HG03469 (cell line): ENCODE measurements around the gene ADAM30.
"Not testable (repeated sequence)": the region's sequence is repeated elsewhere in the genome, so short reads cannot be mapped to it uniquely, and the experiment has no call there.

Source experiments
- ATAC-seq: cut with Tn5 transposase; IDR thresholded peaks from one replicate; pipeline ENCODE4 v1.9.1; 2021; ENCODE audit warnings: mild to moderate bottlenecking, moderate library complexity, moderate number of reproducible peaks; ENCODE audit not compliant: unreplicated experiment

The ADAM30 gene

DNA sequence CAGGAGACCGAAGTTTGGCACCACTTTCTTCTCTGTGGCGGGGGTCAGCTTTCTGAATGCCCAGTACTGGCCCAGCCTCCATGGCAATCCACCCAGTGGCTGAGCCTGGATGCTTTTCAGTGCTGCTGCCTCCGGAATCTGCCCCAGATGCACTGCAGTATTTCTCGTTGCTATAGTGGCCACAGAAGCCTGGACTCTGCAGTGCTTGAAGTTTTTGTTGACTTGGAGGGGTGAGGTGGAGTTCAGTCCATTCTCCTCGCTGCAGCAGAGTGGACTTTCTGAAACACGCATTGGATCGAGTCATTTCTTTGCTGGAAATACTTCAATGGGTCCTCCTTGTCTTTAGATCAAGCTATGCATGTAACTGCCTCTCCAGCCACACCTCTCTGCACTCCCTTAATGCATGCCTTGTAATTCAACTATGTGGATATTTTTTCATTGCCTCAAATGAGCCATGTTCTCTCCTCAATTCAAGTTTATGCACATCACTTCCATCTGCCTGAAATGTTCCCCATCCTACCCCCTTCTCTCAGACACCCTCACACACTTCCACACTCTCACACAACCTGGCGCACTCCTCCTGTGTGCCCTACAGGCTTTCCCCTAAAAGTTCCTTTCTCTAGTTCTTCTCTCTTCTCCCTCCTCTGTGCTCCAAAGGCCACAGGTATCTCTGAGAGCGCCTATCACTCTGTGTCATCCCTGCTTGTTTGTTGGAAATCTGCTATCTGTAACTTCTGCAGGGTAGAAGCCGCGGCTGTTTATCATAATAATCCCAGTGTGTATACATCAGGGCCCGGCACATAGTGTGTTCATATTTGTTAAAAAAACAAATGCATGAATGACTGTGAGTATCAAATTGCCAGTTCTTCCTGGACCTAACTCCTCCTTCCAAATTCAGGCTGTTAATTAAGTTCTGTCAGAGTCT is 16.5 kb downstream of the ADAM30 start:
- no peak for ATAC-seq

GRCh38 chr1:119878171-119878570 is 18.1 kb downstream of the ADAM30 start:
- ATAC-seq: no peak

DNA sequence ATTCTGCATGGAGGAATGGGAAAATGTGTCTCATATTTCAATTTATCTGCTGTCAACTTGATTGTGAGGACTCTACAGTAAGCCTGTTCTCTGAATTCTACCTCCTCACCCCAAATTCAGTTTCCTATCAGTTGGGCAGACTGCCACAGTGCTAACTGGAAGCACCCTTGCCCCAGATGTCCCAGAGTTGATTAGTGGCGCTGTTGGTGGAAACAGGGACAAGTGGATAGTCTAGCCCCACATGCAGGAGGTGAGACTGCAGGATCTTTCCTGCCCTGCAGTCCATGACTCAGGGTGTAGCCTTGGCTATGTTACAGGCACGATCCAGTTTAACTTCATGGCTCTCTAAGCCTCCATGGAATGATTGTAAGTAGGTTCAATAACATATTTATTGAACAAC is 22.1 kb downstream of the ADAM30 start:
- no peak for ATAC-seq

- no peak for ATAC-seq
Observed at GRCh38 chr1:119873135-119874015, 22.9 kb downstream of the ADAM30 start.

DNA sequence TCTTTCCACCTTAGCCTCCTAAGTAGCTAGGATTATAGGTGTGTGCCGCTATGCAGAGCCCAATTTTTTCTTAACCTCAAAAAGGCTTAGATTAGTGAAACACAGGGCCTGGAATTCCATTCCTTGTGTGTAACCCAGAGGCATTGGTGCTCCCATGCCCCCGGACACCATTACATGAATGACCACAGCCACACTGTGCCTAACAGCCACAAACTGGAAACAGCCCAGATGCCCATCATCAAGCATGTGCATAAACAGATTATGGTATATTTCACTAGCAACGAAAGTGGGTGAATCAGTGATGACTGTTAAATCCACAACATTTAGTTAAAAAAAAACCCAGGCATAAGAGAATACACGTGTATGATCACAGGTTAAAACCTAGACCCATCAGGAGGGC is 24.4 kb downstream of the ADAM30 start:
- no peak for ATAC-seq

DNA sequence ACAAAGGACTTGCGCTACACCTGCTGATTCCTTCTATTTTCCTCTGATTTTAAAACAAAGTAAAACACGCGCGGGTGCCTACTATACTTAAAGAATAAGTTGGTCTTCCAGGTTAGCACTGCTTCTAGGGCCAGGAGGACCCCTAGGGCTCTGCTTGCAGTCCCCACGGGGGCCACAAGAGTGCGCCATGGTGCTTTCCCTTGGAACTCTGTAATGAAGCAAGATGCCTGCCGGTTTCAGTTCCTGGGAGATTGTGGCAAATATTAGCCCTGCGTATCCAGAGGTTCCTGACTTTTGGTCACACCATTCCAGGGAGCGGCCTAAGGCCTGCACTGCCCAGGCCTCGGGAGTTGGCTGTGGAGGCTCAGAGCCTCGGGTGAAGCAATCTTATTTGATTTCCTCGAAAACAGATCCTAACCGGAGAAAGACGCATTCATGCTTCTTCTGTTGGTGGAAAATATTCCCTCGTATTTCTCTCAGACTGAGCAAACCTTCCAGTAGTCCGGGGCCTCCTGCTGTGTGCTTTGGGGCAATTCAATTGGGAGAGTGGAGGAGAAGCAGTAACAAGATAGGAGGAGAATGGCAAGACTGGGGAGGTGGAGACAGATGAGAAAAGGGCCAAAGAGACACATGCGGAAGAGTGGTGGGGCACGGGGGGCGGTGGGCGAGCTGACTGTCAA is 25.3 kb downstream of the ADAM30 start:
- no peak for ATAC-seq

GRCh38 chr1:119869995-119870394 is 26.3 kb downstream of the ADAM30 start:
- ATAC-seq: no peak

GRCh38 chr1:119868176-119868575 is 28.1 kb downstream of the ADAM30 start:
- ATAC-seq: no peak

- no peak for ATAC-seq
Observed at GRCh38 chr1:119866451-119866850, 29.9 kb downstream of the ADAM30 start.

- no peak for ATAC-seq
Observed at GRCh38 chr1:119865627-119866026, 30.7 kb downstream of the ADAM30 start.

DNA sequence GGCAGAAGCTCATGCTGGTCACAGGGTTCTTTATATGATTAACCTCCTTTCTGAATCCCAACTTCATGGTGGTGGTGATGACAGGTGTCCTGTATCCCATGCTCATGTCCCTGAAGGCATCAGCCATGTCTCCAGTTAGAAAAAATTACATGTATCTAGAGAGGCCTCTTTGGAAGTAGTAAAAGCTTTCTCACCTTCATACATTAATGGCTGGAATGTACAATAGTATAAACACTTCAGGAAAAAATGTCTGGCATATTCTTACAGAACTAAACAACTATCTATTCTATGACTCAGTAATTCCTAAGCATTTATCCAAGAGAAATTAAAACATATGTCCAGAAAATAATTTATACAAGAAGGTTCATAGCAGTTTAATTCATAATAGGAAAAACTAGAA is 34.0 kb downstream of the ADAM30 start:
- ATAC-seq: no peak

DNA sequence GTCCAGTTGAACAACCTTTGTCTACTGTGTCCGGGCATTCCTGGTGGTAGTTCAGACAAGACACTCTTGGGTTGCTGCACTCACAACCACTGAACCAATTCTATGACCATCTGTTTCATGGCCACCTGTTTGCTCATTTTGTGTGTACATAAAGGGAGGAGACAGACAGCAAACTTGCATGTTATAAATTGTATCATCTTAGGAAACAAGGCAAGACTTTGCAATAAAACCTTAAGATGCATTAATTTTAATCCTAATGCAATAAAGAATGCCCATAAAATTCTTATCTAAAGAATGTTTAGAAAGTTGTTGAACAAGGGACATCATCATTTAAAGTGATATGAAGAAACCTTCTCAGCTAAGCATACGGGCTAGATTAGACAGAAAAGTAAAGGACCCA is 34.8 kb downstream of the ADAM30 start:
- ATAC-seq: no peak

DNA sequence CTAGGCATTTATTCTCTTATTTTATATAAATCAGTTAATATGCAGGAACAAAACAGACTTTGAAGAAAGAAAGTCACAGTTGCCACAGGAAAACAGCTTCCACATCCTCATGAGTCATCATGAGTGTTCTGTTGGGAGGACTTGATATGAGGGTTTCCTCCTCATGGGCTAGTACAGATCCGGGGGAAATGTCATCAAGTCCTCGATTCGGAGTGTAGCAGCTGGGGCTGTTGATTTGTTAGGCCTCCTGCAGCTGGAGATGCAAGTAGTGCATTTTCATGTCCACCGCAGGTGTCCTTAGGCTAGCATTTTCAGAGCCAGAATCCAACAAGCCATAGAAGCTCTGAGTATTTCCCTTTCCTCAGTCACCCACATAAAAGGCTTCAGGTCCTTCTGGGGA is 36.7 kb downstream of the ADAM30 start:
- no peak for ATAC-seq

DNA sequence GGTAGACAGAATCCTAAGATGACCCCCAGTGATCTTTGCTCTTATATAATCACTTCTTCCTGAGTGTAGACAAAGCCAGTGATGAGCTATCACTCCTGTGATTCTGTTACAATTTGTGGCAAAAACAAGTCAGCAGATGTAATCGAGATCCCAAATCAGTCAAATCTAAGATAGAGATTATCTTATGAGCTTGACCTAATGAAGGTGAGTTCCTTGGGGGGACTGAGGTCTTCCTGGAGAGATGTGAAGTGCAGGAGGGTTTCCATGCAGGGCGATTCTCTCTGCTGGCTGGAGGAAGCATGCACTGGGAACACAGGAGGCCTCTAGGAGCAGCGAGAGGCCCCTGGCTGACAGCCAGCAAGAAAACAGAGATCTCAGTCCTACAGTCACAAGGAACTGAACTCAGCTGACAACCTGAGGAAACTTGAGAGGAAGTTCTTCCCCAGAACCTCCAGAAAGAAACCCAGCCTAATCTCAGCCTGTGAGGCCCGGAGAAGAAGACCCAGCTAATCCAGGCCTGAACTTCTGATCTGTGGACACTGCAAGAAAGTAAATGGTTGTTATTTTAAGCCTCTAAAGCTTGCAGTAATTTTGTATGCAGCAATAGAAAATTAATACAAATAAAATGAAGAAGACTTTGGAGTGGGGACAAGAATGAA is 37.6 kb downstream of the ADAM30 start:
- not testable (repeated sequence) for ATAC-seq

GRCh38 chr1:119858126-119858525 is 38.2 kb downstream of the ADAM30 start:
- no peak for ATAC-seq

GRCh38 chr1:119853155-119853554 is 43.2 kb downstream of the ADAM30 start:
- no peak for ATAC-seq

- ATAC-seq: not testable (repeated sequence)
Observed at GRCh38 chr1:119844206-119844605, 52.1 kb downstream of the ADAM30 start.
